Activated naive CD4-positive, alpha-beta T cell treated with anti-CD3 and anti-CD28 coated beads, Interleukin-2, amount 10 ng/mL, durations not matched to agents 7 days and 5 days (primary cell): ENCODE measurements around the gene SH3RF3.

Experiments used
- CTCF ChIA-PET: fragments of 350-600 bp; sonication (Branson Sonifier 250); formaldehyde crosslinking; loops from one replicate; lab custom pipeline; 2021; ENCODE audit warnings: antibody characterized with exemption; lab: Charles Lee
- DNase-seq: peaks from one replicate; pipeline ENCODE4 v3.0.0-alpha.2; 2020
- H3K27ac Mint-ChIP-seq: one replicate; pipeline ENCODE4 v1.8.0; 2021; ENCODE audit warnings: mild to moderate bottlenecking, moderate library complexity, mixed read lengths
- H3K27me3 Mint-ChIP-seq: one replicate; pipeline ENCODE4 v1.8.0; 2021; ENCODE audit warnings: mild to moderate bottlenecking, mixed read lengths
- H3K36me3 Mint-ChIP-seq: one replicate; pipeline ENCODE4 v1.8.0; 2021; ENCODE audit warnings: mixed read lengths
- H3K4me1 Mint-ChIP-seq: one replicate; pipeline ENCODE4 v1.8.0; 2021; ENCODE audit warnings: mixed read lengths
- H3K4me3 Mint-ChIP-seq: one replicate; pipeline ENCODE4 v1.8.0; 2021; ENCODE audit warnings: mild to moderate bottlenecking, moderate library complexity, mixed read lengths
- H3K9me3 Mint-ChIP-seq: one replicate; pipeline ENCODE4 v1.8.0; 2021; ENCODE audit warnings: mixed read lengths

Gene SH3RF3

DNA sequence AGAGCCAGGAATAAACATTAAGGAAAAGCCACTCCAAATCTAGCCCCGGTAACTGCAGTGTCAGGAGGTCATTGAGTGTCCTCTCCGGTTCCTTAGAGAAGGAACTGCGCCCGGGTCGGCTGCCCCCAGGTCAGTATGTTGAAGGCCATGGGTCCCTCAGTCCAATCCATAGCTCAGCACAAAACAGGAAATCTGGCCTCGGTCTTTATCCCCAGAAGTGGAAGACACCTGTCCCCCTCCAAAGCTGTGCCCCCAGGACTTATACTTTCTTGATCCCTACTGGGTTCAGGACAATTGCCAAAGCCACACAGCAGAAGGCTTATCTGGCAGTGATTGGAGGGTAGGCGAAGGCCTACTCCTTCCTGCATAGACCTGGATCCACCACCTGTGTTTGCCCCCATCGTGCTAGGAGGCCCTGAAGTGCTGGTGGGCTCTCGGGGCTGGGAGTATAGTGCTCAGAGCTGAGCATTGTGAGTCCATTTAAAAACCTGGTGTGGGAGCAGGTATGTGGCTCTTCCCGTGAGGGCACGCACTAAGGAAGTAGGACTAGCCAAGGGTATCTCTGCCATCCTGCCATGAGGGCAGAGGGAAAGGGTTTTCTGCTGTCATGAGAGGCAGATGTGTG is 306.2 kb downstream of the SH3RF3 start:
- Mint-ChIP-seq H3K36me3 (no peaks in the 10 kb centered on the region), H3K9me3 (no peaks in the 10 kb centered on the region), H3K4me1 (no peaks in the 10 kb centered on the region), H3K27ac (no peak overlapping the region), H3K27me3 (peaks cover 2% of the 10 kb centered on the region), H3K4me3 (no peak overlapping the region)
- DNase-seq, result no peak
- CTCF ChIA-PET, result no interaction called here

DNA sequence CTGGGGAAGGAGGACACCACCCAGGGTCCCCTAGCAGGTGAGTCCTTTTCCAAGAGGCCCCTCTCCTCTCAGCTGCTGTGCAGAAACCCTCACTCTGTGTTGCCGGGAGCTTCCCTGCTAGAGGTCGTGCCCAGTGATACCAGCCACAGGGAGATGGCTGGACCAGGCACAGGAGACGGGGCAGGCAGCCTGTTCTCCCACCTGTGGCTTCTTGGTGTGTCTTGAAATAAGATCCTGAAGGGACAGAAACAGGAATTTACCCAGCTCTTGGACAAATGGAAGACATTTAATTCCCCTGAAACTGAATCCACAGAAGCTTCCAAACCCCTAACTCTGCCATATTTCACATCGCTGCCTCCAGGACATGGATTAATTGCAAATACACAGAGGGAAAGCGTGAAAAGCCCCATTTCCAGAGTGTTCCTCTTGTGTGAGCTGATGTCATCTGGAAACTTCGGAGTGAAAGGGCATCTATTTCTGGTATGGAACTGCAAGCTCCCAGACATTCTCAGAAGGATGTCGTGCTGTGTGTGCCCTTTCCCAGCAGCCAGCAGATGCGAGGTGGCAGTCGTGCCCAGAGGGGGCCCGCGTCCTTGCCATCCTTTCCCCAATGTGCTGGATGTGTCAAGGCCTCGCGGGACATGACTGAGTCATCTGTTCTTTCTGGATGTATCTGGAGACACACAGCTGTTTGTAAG is 307.0 kb downstream of the SH3RF3 start:
- H3K9me3 Mint-ChIP-seq, result peaks cover 4% of the 10 kb centered on the region

DNA sequence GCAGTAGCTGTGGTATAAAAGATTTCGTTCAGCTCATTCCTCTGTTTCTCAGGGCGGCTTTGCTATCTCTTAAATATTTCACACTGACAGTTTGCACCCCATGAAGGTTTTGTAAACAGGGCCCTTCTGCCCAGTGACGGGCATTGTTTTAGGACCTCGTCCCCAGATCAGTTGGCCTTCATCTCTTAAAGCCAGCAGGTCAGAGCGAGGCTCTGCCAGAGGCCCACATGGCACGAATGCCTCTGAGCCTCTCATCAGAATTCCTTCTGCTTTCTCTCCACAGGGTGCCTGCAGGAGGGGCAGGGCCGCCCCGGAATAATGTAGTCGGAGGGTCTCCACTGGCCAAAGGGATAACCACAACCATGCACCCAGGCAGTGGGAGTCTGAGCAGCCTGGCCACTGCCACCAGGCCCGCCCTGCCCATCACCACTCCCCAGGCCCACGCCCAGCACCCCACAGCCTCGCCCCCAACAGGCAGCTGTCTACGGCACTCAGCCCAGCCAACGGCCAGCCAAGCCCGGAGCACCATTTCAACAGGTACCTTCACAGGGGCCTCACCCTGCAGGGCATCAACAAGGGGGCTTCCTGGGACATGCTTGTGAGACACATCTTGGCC is 307.7 kb downstream of the SH3RF3 start:
- Mint-ChIP-seq H3K9me3 (peaks cover 10% of the 10 kb centered on the region), H3K4me3 (no peak overlapping the region), H3K27me3 (peaks cover 3% of the 10 kb centered on the region), H3K4me1 (no peaks in the 10 kb centered on the region), H3K36me3 (no peaks in the 10 kb centered on the region), H3K27ac (no peak overlapping the region)
- no peak for DNase-seq
- CTCF ChIA-PET, result no interaction called here

More for the DNA sequence above, 307.0 kb downstream of the SH3RF3 start:
- DNase-seq, result no peak
- Mint-ChIP-seq H3K27ac (no peak overlapping the region), H3K4me3 (no peak overlapping the region), H3K27me3 (peaks cover 3% of the 10 kb centered on the region), H3K4me1 (no peaks in the 10 kb centered on the region), H3K36me3 (no peaks in the 10 kb centered on the region)
- CTCF ChIA-PET, result no interaction called here

DNA sequence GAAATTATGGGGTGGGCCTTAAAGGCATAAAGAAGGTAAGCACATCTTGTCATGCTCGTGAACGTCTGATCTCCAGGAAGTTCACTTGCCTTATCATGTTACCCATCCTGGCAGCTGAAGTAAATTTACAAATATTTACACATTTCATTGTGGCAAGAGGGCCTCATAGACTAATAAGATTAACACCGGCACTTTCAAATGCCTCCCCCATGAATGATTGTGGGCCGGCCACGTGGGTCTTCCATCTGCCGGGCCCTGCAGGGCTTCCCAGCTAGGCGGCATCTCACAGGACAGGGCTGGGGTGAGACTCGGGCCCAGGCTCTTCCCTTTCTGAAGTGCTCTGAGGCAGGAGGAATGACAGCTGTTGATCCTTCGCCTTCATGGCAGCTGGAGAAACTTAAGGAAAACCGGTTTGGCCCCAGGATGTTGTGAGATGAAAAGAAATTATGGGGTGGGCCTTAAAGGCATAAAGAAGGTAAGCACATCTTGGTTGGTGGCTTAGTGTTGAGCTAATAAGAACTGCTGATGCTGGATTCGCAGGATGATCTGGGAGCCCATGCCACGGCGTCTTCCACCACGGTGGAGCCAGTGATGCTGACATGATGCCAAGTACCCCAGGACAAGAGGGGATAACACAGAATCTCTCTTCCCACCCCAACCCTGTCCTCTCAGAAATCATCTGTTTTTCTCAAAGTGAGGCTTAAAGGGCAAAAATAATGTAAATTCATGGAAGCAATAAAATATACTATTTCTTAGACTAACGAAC is 308.5 kb downstream of the SH3RF3 start:
- no peak overlapping the region for H3K27ac Mint-ChIP-seq

DNA sequence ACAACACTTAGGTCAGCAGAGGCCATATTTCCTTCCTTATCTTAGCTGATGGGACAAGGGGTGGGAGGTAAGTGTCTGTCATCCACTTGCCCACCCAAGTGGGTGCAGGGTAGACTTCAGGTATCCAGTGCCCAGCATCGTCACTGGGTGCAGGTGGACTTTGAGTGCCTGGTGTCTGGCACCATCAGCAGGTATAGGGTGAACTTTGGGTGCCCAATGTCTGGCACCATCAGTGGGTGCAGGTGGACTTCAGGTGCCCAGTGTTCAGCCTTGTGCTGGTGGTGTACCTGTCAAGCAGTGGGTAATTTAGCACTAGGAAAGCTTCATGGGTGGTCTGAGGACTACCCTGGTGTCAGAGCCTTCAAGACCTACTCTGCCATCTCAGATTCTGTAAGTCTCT is 309.1 kb downstream of the SH3RF3 start:
- no peak overlapping the region for H3K27ac Mint-ChIP-seq
- no peak for DNase-seq
- H3K4me1 Mint-ChIP-seq, result no peaks in the 10 kb centered on the region
- H3K36me3 Mint-ChIP-seq, result no peaks in the 10 kb centered on the region
- peaks cover 16% of the 10 kb centered on the region for H3K9me3 Mint-ChIP-seq
- CTCF ChIA-PET, result no interaction called here
- no peak overlapping the region for H3K4me3 Mint-ChIP-seq
- peaks cover 3% of the 10 kb centered on the region for H3K27me3 Mint-ChIP-seq

More for the DNA sequence above, 308.5 kb downstream of the SH3RF3 start:
- CTCF ChIA-PET, result interaction anchor here (0.9 kb wide), 1 partner anchor 73 kb away, joined by 4 read pairs; no protein-coding TSS in a partner anchor
- no peak for DNase-seq
- Mint-ChIP-seq H3K9me3 (peaks cover 13% of the 10 kb centered on the region), H3K4me3 (no peak overlapping the region), H3K4me1 (no peaks in the 10 kb centered on the region), H3K36me3 (no peaks in the 10 kb centered on the region), H3K27me3 (peaks cover 3% of the 10 kb centered on the region)

DNA sequence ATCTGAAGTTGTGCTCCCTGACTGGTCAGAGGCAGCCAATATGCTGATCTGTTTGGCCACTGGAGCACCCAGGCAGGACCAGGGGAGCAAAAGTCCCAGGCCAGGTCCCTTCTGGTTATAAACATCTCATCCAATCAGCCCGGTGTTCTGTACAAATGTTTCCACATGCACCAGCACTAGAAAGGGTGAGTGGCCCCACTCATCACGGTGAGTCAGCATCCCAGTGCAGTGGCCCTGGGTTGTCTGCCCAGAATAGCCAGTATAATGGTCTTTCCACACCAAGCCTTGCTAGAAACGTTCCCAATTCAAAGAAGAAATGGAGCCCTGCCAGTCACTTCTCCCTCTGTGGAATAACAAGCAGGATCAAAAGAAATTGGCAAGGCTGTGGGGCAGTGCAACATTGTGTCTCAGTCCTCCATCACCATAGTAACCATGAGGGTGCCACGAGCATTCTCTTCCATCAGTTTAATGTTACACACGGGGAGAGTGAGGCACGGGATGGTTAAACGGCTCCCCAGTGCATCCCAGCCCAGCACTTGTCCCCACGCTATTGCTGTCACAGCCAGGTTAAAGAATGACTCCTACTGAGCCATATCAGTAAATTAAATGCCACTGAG is 309.9 kb downstream of the SH3RF3 start:
- Mint-ChIP-seq H3K9me3 (peaks cover 16% of the 10 kb centered on the region), H3K27ac (no peak overlapping the region), H3K4me3 (no peak overlapping the region), H3K4me1 (no peaks in the 10 kb centered on the region), H3K36me3 (no peaks in the 10 kb centered on the region), H3K27me3 (peaks cover 3% of the 10 kb centered on the region)
- no peak for DNase-seq
- CTCF ChIA-PET, result no interaction called here

DNA sequence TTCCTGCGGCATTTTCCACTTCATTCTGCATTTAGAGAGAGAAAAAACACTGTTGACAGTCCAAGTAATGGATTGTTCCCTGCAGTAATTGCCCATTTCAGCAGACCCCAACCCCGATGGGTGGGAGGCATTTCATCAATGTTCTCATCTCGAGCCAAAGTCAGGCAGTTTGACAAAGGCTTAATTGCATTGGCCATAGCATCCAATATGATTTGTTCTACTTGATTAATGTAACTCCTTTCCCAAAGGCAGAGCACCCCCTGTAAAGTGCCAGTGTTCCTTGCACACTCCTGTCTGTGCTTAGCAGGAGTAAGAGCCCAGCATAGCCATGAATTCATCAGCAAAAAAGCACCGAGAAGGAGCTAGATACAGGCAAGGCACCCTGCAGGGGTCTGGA is 310.4 kb downstream of the SH3RF3 start:
- Mint-ChIP-seq H3K27me3 (peaks cover 3% of the 10 kb centered on the region), H3K27ac (no peak overlapping the region), H3K4me3 (no peak overlapping the region), H3K9me3 (peaks cover 16% of the 10 kb centered on the region), H3K36me3 (no peaks in the 10 kb centered on the region), H3K4me1 (no peaks in the 10 kb centered on the region)
- CTCF ChIA-PET, result no interaction called here
- no peak for DNase-seq

DNA sequence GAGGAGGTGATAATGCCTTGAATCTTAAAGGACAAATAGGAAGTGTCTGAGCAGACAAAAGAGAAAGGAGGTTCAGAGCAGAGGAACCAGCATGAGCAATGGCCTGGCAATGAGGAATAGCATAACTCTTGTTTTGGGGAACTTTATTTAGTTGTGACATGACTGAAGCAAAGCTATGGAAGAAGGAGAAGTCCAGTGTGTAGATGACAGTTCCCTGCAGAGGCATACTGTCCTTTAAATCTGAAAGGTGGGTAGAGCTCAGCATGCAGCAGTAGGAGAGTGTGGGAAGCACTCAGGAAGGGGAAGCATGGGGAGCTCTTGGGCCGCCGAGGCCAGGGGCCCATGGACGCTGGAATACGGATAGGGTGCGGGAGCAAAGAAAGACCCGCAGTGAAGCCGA is 311.0 kb downstream of the SH3RF3 start:
- no peak for DNase-seq
- H3K27me3 Mint-ChIP-seq, result peaks cover 3% of the 10 kb centered on the region
- peaks cover 21% of the 10 kb centered on the region for H3K9me3 Mint-ChIP-seq
- CTCF ChIA-PET, result no interaction called here
- no peak overlapping the region for H3K4me3 Mint-ChIP-seq
- no peak overlapping the region for H3K27ac Mint-ChIP-seq
- H3K4me1 Mint-ChIP-seq, result no peaks in the 10 kb centered on the region
- H3K36me3 Mint-ChIP-seq, result no peaks in the 10 kb centered on the region

DNA sequence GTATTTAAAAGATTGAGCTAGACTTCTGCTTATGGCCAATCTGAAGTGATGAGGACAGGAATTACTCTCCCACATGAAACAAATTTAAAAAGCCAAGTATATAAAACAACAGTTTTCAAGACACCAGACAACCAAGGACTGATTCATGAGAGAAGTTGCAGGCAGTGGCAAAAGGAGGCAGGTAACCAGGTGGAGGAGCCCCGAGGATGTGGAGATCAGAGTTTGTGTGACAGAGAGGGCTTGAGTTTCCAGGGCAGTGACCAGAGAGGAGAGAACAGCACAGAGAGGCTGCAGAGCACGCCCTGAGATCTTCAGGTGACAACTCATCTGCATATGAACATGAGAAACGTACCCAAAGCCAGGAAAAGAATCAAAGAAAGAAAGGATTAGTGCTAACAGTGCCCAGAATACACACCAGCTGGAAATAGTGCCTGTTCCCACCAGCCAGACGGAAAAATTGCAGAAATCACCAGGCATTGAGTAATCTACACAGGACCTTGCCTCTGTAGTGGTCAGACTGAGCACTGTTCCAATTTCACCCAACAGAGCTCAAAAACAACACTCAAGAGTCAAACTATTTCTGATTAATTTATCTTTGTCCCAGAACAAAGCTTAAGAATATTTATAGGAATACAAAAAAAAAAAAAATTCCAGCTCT is 311.6 kb downstream of the SH3RF3 start:
- Mint-ChIP-seq H3K9me3 (peaks cover 23% of the 10 kb centered on the region), H3K4me3 (no peak overlapping the region), H3K27ac (no peak overlapping the region), H3K36me3 (no peaks in the 10 kb centered on the region), H3K4me1 (no peaks in the 10 kb centered on the region), H3K27me3 (peaks cover 3% of the 10 kb centered on the region)
- CTCF ChIA-PET, result no interaction called here
- DNase-seq, result no peak

DNA sequence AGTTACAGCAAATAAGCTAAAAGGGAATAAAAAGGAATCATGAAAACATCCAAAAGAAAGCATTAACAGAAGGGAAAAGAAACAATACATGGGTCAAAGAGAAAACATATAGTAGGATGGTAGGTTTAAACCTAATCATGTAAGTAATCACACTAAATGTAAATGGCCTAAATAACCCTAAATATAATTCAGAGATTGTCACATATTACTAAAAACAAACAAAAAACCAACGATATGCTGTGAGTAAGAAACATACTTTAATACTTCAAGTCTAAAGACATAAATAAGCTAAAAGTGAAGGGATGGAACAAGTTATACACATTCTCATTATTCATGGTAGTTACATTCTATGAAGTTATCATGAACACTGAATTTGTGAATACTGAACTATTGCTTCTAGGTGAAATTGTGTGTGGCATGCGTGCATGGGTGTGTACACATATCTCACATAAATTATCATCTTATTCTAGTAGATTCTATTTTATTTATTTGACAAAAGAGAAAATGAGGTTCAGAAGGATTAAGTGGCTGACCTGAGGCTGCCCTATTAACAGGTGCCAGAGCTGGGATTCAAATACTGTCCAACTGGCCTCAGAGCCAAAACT is 313.8 kb downstream of the SH3RF3 start:
- no peaks in the 10 kb centered on the region for H3K4me1 Mint-ChIP-seq
- no peaks in the 10 kb centered on the region for H3K36me3 Mint-ChIP-seq
- H3K27me3 Mint-ChIP-seq, result peaks cover 7% of the 10 kb centered on the region
- H3K9me3 Mint-ChIP-seq, result peaks cover 25% of the 10 kb centered on the region
- H3K4me3 Mint-ChIP-seq, result no peak overlapping the region
- CTCF ChIA-PET, result interaction anchor here (0.7 kb wide), 1 partner anchor 464 kb away, joined by 3 read pairs; no protein-coding TSS in a partner anchor
- no peak for DNase-seq
- no peak overlapping the region for H3K27ac Mint-ChIP-seq

DNA sequence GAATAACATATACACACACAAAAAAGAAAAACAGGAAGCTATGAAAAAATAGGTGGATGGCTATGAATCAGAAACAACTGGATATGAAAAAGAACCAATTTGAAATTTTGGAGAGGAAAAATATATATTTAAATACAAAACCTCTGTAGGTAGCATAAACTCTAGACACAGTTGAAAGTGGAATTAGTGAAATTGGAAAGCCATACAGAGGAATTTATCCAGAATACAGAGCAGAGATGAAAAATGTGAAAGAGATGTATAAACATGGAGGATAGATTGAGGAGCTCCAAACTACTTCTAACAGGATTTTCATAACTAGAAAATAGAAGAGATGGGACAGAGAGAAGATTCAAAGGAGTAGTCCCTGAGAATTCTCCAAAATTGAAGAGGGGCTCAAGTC is 315.9 kb downstream of the SH3RF3 start:
- H3K4me1 Mint-ChIP-seq, result no peaks in the 10 kb centered on the region
- no peaks in the 10 kb centered on the region for H3K36me3 Mint-ChIP-seq
- CTCF ChIA-PET, result no interaction called here
- DNase-seq, result no peak
- H3K9me3 Mint-ChIP-seq, result peaks cover 25% of the 10 kb centered on the region
- no peak overlapping the region for H3K27ac Mint-ChIP-seq
- peaks cover 7% of the 10 kb centered on the region for H3K27me3 Mint-ChIP-seq
- H3K4me3 Mint-ChIP-seq, result no peak overlapping the region

DNA sequence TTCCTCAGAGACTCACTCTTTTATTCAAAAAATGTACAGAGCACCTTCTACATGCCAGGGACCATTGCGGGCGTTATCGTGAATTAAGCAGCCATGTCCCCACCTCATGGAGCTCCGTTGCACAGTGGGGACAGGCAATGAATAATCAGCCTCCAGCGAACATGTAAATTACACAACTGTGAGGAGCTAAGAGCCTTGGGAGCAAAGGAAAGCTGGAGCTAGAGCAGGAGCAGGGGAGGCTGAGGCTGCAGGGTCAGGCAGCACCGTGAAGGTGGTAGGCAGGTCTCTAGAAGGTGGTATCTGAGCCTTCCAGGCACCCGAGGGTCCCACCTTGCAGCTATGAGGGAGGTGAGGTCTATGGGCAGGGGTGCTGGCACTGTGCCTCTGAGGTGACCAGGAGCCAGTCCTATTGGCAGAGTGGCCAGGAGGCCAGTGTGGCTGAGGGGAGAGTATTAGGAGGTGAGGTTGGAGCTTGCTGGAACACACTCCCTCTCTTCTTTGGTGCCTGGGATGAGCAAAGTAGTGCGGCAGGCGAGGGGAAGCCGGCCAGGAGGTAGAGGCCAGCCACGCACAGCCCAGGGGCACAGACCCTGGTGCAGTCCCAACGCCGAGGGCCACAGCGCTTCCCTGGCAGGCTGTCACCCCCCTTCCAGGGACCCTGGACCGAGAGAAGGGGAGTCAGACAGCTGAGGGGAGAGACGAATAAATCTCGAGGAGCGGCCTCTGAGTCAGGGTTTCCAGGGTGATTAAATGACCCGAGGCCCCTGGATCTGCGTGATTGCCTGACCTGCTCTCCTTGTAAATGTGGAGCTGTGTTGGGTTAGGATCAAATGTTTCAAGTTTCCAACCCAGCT is 317.5 kb downstream of the SH3RF3 start:
- Mint-ChIP-seq H3K4me1 (no peaks in the 10 kb centered on the region), H3K36me3 (no peaks in the 10 kb centered on the region), H3K27ac (no peak overlapping the region), H3K27me3 (peaks cover 4% of the 10 kb centered on the region), H3K9me3 (peaks cover 17% of the 10 kb centered on the region), H3K4me3 (no peak overlapping the region)
- CTCF ChIA-PET, result no interaction called here
- no peak for DNase-seq

DNA sequence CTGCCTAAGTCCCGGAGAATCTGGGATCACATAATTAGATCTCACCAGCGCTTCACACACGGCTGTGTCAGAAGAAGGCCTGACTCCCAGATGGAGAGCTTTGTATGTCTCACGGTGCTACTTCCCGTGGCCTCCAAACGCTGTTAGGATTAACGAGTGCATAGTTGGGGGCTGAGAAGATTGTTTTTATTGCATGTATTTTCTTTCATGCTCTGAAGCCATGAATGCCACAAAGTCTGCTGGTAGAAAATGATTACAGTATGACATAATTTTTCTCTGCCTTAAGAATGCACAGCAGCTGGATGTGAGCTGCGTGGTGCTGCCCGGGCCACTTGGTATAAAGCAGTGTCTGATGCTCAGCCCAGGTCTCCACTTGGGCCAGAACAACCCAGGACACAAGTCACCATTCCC is 318.3 kb downstream of the SH3RF3 start:
- no peak overlapping the region for H3K27ac Mint-ChIP-seq
- no peak overlapping the region for H3K4me3 Mint-ChIP-seq
- CTCF ChIA-PET, result no interaction called here
- H3K9me3 Mint-ChIP-seq, result peaks cover 15% of the 10 kb centered on the region
- H3K36me3 Mint-ChIP-seq, result no peaks in the 10 kb centered on the region
- DNase-seq, result no peak
- no peaks in the 10 kb centered on the region for H3K4me1 Mint-ChIP-seq
- H3K27me3 Mint-ChIP-seq, result peaks cover 4% of the 10 kb centered on the region
